Fibroblast of skin of left biceps (primary cell): ENCODE measurements around the gene RYR3.
"Not testable (repeated sequence)": the region's sequence is repeated elsewhere in the genome, so short reads cannot be mapped to it uniquely, and the experiment has no call there.

Experiments
- DNase-seq, 2 experiments: peaks; one replicate each; pipeline ENCODE4 v3.0.0-alpha.2; 2013; ENCODE audit warnings: low read depth in 2 of 2

RYR3 gene

DNA sequence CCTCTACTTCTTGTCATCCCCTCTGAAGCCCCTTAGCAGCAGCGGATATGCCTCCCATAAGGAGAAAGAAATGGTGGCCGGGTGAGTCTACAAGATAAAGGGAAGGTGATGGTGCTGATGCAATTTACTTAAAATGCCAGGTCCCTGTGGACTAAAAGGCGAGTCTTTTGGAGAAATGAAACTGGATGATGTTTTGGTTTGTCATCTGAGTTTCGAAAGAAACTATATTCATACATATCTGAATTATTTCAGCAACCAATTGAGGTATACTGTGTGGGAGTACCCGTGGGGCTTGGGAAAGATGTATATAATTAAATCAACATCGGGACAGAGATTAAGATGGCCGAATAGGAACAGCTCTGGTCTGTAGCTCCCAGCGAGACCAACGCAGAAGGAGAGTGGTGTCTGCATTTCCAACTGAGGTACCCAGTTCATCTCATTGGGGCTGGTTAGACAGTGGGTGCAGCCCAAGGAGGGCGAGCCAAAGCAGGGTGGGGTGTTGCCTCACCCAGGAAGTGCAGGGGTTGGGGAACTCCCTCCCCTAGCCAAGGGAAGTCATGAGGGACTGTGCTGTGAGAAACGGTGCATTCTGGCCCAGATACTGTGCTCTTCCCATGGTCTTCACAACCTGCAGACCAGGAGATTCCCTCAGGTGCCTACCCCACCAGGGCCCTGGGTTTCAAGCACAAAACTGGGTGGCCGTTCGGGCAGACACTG lies 446.9 kb downstream of the RYR3 start:
- DNase-seq: no peak

DNA sequence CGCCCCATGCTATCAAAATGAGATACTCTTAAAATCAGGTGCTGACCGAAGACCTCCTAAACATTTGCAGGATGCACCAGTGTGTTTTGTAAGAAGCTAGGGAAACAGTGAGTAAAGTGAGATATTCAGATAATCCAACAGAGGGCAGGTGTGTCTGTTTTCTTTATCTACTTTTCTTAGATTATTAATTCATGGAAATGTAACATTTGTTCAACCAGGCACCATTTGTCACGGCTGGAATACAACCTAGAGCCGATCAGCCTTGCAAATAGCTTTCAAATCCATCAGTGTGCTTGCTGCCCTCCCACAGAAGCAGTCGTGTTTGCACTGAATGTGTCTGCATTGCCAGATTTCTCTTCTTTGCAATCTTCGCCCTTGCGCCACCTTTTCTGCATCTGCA lies 455.6 kb downstream of the RYR3 start:
- no peak for DNase-seq

DNA sequence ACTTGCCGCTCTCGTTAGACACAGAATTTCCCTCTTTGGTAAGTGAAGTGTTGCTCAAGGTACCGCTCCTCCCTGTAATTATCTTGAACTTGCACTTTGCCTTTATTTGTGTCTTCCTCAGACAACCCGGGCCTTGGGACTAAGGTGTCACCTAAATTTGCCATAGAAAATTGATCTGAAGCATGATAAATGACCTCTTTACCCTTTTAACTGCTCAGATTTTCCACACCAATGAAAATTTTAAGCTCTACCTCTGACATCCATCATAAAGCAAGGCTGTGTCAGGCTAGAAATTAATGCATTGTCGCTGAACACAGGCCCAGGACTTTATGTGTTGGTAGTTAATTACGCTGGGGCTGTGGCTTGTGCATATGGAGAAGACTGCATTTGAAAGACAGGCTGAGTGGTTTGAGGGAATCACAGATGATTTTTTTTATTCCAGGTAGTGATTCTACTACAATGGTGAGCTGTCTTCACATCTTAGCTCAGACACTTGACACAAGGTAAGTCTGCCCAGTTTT lies 458.0 kb downstream of the RYR3 start:
- DNase-seq: no peak

DNA sequence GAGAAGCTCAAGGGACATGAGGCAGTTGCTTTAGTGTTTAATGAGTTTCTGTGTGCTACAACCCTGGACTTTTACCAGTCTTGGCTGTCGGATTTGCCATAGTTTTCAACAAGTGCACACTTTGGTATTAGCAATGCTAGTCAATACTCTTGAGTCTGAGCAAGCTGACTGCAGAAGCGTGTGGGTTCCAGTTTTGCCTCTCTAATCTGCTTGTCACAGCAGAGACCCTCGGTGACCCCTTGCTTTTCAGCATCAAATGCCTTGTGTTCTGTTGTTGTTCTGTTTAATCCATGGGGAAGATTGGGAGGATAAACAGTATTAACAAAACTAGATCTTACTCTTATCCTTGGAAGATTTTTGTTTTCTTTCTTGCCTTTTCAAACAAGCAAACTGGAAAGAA lies 463.2 kb downstream of the RYR3 start:
- DNase-seq: no peak

DNA sequence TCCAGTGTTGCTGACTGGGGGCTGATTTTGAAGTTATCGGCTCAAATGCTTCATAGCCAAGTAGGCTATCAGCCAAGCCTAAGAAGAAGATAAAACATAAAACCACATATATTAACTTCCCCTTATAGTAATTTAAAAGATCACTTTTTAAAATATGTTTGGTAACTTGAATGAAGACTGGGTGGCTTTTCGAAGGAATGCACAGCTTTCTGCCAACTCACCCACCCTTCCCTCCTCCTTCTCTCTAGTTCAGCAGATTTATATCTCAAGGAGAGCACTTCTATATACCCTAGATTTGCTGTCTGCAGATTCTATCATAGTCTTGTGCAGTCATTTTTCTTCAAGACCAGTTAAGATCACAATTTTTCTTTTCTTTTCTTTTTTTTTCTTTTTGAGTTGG lies 468.1 kb downstream of the RYR3 start:
- no peak for DNase-seq

DNA sequence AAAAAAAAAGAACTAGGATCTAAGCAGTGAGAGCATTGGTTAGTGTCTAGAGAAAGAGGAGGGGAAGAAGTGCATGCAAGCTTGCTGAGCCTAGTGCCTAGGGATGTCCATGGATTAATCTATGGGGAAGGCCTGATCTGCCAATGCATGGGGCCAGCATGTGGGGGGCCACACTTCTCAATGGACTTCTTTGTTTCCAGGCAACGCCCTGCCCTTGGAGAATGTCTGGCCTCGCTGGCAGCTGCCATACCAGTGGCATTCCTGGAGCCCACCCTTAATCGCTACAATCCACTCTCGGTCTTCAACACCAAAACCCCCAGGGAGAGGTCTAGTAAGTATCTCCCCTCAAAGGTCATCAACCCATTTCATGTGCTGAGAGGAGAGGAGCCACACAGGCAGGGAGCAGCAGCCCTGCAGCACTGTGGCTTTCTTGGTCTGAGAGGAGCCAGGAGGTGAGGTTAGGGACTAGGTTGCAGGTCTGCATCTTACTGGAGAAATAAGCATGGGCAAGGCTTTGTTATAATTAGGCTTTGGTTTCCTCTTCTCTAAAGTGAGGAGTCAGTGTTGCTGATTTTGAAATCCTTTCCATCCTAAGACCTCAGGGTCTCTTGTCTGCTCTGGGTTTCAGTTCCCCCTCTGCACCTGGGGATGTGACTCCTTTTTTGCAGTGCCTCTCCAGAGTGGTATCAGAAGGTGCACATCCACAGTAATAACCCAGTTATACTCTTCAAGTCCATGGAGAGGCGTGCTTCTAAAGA lies 469.4 kb downstream of the RYR3 start:
- DNase-seq: no peak

DNA sequence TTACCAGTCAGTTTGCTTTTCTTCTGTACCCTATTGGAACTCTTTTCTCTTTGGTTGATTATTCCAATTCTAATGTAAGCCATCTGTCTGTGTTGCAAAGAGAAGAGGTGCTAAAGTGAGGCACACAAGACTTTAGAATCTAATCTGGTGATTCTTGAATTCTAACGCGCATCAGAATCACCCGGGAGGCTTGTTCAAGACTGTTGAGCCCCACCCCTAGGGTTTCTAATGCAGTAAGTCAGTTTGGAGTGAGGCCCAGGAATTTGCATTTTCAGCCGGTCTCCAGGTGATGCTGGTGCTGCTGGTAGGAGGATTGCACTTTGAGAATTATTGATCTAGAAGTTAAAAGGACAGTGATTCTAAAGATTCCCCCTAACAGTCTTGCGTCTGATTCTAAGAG lies 472.2 kb downstream of the RYR3 start:
- DNase-seq: no peak

DNA sequence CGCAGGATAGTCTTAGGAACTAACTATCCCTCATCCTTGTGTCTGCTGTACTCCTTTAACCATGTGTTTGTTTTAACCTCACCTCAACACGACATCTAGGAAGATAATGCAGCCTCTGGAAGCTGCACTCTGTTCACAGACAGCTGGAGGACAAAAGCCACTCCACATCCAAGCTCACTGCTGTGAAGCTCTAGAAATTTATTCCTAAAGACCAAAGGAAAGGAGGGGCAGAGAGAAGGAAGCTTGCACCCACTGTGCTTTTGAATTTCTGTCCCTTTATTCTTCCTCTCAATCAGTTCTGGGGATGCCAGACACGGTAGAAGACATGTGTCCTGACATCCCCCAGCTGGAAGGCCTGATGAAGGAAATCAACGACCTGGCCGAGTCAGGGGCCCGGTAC lies 474.6 kb downstream of the RYR3 start:
- no peak for DNase-seq

DNA sequence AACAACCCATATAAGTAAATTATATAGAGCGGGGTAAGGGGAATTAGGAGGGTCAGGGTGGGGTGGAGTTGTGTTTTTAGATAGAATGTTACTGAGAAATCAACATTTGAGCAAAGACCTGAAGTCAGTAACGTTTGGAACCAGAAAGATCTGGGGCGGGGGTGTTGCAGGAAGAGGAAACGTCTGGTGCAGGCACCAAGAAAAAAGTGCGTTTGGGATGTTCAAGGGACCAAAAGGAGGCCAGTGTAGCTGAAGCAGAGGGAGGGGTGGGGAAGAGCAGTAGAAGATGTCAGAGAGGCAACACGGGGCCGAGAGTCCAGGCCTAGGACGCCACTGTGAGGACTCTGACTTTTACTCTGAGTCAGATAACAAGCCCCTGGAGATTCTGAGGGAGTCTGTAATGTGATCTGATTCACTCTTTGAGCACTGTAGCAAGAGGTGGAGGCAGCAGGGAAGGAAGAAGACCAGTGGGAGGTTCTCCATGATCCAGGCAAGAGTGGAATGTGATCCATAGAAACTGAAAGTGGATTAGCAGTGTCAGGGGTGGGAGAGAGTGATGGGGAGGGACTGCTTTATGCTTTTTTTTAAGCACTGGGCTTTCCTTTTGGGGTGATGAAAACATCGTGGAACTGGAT lies 478.3 kb downstream of the RYR3 start:
- DNase-seq: peak; percentile 12 to 13

DNA sequence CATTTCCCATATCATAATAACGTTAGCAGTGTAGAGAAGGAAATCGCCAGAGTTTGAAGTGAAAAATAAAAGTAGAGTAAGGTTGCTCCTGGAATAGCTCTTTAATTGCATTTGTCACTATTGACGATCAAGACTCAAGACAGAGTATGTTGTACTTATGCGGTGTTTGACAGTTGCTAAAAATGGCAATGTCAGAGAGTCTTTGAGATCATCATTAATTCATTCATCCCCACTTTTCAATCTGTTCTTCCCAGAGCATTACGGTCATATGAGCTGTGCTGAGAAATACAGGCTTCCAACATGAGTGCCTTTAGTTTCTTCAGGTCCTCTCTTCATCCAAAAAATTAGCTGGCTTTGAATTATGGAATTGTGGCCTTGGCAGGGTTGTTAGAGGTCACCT lies 483.7 kb downstream of the RYR3 start:
- no peak for DNase-seq

DNA sequence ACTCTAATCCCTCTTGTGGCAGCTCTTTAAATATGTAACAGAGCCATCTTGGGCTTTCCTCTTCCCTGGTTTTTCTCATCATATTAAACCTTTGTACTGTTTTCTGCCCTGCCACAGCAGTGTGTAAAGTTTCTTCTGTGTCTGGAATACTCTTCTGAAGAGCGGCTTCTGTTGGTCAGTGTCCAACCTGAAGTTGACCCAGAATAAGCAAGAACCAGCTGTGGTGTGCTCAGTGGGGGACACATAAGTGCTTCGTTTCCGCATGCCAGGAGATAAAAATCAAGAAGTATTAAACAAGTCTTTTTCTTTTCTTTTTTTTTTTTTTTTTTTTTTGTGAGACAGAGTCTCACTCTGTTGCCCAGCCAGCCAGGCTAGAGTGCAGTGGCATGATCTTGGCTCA lies 484.3 kb downstream of the RYR3 start:
- DNase-seq: no peak

DNA sequence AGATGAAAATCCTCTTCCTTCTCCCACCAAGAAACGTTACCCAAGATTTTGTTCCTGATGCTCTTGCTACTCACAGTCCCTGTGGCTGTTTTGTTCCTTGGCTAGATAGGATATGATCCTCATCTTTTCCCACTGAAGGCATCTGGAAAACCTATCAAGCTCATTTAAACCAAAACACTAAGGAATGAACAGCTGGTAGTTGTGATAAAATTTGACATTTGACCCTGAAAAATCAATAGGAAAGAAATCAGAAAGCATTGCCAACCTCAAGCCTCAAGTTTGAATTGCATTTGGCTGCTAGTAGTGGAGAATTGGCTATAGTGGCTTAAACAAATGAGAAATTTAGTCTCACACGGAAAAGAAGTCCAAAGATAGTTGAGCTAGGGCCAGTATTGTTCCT lies 486.9 kb downstream of the RYR3 start:
- no peak for DNase-seq

DNA sequence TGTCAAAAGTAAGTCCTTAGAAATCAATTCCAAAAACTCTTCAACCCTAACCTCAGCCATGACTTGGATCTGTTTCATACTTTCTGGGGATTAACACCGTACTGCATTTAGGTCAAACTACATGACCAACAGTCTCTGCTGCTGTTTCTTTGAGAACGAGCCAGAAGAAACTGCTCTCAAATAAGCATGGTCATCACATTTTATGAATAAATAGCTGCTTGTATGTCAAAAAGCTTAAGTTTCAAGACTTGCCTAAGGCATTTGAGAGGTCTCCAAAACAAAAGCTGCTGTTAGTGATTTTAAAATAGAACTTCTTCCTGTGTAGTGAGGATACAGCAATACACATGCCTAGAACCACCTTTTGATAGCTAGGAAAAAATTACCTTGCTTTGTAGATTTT lies 491.2 kb downstream of the RYR3 start:
- no peak for DNase-seq

DNA sequence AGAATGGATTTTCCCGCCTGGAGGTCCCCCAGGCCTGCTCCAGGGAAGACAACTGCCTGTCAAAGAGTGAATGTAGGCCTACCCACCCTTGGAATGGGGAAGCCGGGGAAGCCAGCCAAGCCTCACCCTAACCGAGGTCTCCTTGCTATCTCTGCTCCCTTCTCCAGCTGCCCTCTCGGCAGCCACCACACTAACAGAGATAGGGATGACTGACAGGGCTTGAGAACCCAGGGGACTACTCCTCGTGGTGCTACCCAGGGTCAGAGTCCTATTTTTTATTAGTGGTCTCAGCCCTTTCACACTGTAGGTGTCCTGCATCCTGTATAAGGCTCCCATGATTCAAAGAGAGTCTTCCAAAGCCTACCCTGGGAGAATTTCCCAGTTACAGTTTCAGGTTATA lies 496.9 kb downstream of the RYR3 start:
- no peak for DNase-seq

DNA sequence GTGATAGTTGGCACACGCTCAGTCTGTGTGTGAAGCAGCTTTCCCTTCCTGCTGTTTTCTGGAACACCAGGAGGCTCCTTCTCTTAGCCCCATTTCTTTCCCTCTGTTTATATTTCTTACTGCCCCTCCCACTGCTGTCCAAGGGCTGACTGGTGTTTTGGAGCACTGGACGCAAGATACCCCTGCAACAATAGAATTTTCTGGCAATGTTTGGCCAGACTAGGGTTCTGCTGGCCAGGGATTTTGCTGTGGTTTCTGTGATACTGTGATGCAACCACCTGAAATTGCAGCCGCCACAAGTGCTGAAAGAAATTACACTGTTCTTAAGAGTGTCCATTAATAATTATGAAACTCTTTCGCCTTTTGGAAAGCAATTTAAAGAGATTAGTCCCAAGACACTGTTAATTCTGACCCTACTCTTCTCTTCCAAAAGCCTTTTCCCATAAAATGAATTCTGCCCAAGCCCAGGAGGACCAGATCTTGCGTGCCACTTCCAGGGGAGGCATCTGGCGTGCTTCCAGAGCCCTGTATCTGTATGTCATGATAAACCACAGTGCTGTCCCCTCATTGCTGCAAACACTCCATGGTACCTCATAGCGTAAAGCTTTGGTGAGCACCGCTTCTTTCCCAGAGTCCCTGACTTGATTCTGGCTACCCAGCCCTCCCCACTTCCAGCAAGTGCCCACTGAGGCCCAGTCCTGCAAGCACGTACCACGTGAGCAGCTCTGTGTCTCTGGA lies 498.1 kb downstream of the RYR3 start:
- no peak for DNase-seq

DNA sequence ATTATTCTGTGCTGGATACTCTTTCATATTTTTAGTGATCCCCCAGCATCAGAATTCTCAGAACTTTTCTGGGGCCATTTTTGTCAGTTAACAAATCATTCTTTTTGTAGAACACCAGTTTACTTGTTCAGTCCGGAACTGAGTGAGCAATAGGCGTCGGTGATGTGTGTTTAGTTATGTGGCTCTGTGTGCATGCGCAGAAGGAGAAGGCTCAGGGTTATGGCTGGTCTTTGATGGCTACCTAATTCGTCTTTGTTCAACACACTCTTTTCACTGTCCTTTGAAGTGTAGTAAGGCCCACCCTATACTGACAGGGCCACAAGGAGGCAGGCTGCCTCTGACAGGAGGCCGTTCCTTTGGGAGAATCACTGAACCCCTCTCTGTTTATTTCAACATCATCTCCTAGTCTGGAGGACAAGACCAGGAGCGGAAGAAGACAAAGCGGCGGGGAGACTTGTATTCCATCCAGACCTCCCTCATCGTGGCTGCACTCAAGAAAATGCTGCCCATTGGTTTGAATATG lies 499.4 kb downstream of the RYR3 start:
- no peak for DNase-seq

DNA sequence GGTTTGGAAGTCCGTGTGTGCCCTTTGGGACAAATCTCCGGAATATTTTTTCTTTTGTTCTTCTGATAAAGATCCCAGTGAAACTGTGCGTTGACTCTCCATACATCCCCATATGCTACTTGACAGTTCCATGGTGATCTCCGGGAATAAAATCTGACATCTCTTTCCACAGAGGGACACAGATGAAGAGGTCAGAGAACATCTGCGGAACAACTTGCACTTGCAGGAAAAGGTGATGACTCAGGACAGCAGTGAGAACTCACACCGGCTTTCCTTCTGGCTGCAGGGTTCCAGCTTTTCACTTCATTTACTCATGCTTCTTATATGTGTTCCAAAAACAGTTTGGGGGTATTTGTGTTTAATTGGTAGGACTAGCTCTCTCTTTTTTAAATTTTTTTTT lies 500.0 kb downstream of the RYR3 start:
- no peak for DNase-seq

DNA sequence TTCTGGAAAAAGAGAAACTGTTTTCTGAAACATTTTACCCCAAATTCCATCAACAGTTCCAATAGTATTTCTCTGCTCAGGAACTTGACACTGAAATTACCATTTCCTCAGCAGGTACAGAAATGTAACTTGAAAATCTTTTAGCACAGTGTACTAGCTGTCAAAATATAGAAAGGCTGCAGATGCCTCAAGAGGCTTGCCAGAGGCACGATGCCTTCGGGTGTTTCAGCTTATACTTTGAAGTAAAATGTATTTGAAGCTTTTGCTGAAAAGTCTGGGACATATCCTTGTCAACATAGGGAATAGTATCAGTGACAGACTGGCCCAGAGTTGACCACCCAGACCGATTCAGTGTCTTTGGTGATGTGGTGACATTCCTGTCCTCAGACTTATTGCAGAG lies 503.1 kb downstream of the RYR3 start:
- DNase-seq: no peak

DNA sequence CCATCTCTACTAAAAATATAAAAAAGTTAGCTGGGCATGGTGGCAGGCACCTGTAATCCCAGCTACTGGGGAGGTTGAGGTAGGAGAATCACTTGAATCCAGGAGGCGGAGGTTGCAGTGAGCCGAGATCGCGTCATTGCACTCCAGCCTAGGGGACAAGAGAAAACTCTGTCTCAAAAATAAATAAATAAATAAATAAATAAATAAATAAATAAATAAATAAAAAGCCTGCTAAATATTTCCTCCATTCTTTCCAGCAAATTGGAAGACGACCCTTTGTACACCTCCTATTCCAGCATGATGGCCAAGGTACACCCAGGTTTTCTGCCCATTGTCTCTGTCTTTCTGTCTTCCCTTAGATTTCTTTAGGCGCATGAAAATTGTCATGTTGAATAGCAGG lies 508.7 kb downstream of the RYR3 start:
- DNase-seq: not testable (repeated sequence)

DNA sequence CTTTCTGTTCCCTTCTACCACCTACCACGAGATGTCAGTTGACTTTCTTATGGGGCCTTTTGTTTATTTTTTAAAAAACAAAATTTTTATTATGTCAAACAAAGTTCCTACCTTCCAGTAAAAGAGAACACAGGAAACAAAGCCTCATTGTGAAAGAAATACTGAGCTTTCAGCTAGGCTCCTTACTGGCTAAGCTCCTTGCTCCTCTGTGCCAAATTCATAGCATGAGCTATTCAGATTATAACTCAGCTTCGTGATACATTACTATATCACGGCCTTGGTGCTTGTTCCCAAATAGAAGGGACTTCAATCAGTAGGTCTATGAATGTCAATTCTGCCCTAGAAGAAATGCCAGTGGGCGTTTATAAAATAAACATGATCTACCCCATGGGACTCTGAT lies 511.7 kb downstream of the RYR3 start:
- no peak for DNase-seq

DNA sequence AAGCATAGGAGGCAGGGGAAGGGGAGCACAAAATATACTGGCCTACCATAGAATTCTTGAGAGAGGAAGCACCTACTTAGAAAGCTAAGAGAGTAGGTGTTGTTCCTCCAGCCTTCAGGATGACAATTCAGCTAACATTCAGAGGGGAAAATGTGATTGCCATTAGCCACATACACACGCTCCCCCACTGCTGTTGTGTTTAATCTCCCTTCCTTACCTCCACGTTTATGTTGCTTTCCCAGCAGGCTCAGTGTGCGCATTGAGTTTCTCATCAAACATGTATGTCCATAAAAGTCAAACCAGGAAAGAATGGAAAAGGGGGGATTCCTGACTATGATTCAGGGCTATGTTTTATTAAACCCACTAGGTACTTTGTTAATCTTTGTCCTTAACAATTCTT lies 512.4 kb downstream of the RYR3 start:
- no peak for DNase-seq

DNA sequence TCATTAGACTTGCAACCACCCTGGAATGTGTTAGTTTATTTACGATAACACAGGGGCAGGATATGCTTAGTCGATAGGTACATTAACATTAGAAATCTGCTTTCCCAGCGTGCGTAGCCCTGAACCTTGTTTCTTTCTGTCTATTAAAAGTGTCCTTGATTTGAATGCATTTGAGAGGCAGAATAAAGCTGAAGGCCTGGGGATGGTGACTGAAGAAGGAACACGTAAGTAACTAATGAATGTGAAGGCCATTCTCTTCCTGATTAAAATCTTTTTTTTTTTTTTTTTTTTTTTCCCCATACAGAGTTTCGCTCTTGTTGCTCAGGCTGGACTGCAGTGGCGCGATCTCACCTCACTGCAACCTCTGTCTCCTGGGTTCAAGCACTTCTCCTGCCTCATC lies 514.7 kb downstream of the RYR3 start:
- DNase-seq: no peak
